Tongue (tissue), 3 donors: ENCODE results near the gene SLC6A6. TPM values are rescaled to one million over a fixed set of nuclear protein-coding genes. Genes with fewer than 3 reads are reported as not detected.

Source experiments
- DNase-seq: peaks from one replicate; pipeline ENCODE4 v3.0.0-alpha.2; 2015
- small RNA-seq: library from RNA; depleted of rRNA; stranded (forward); fragments of <200 nt; gene quantifications from one replicate; pipeline ENCODE3, GENCODE V24; 2014; ENCODE audit warnings: low replicate concordance
- total RNA-seq: library from RNA; depleted of rRNA; stranded (reverse); fragments of >200 nt; gene quantifications from one replicate; pipeline ENCODE4 v1.2.3, GENCODE V29; 2014

SLC6A6 gene
- total RNA-seq, 1 donor from 2014 or later, result 19.8 TPM

DNA sequence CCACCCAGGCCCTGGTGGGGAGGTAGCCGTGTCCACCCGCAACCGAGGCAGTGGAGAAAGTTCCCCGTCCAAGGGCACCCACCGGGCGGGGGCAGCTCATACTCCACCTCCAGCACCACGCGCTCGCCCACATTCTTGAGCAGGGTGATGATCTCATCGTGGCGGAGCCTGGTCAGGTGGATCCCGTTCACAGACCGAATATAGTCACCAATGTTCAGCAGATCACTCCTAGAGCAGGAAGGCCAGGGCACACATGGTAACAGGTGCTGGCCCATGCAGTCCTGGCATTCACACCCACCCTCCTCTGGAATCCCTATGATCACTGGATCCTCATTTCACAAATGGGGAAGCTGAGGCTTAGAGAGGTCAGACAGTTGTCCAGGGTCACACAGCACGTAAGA, 121.9 kb downstream of the SLC6A6 start:
- peak; percentile 67 for DNase-seq

DNA sequence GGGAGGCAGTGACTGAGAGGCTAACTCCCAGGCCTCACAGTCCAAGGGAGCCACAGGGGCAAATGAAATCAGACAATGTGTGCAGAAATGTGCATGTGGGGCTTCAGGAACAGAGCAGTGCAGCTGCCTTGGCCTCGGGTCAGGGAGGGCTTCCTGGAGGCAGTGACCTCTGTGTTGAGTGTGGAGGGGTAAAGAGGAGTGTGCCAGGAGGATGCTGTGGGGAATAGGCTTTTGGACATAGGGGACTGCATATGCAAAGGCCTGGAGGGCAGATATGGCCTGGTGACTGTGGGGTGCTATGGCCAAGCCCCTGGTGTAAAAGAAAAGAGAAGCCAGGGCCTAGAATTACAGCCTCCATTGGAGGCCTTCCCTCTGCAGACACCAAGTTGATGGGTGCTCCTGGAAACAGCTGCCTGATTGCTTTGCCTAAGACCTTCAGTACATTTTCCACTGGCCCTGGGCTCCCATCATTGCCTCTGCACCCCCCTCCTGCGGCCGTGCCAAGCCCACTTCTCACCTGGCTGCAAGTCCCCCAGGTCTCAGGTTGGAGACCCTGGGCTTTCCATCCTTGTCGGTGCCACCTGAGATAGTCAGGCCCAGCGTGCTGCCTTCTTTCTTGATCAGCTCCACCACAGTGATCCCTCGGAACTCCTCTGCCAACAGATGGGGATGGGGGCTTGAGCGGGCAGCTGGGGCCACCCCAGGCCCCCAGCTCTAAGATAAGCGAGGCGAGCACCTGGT, 122.7 kb downstream of the SLC6A6 start:
- DNase-seq, result no peak

DNA sequence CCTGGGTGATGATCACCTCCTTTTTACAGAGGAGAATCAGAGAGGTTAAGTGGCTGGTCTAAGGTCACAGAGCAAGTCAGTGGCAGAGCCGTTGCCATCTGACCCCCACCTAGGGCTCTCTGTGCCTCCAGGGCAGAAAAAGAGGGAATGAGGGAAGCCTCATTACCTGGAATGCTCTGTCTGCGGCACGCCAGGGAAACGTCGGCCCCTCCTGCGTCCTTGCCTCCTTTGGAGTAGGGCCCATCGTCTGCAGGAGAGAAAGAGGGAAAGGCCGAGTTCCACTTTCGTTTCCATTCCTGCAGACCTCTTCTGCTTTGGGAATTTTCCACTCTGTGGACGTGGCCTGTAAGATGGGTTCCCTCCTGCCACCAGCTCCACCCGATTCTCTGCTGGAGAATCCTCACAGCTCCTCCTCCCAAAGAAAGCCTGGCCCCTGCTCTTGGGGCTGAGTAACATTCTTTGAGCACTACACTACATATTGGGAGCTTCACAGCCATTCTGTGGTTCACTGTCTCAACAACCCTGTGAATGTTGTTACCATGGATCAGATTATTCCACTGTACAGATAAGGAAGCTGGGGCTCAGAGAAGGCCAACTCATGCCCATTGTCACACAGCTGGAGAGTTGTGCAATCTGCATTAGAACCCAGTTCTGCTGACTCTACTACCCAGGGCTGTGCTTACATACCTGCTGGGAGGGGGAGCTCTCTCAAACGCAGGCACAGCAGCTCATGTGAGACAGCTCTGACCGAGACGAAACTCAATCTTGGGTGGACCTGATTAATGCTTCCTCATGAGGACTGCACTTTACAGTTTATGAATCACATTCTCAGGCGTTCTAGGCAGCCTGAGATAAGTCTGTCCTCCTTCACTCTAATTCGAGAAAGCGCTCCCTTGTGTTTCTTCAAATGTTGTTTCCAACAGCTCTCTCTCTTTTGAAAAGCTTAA, 123.6 kb downstream of the SLC6A6 start:
- DNase-seq, result no peak

DNA sequence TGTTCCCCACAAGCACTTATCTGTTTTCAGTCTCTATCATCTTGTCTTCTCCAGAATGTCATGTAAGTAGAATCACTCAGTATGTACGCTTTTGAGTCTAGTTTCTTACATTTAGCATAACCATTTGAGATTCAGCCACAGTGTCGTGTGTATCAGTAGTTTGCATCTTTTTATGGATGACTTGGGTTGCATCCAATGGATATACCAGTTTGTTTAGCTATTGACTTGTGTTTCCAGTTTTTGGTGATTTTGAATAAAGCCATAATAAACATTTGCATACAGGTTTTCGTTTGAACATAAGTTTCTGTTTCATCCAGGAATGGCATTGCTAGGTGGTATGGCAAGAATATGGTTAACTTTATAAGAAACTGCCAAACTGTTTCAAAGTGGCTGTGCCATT, 125.7 kb downstream of the SLC6A6 start:
- DNase-seq, result no peak

DNA sequence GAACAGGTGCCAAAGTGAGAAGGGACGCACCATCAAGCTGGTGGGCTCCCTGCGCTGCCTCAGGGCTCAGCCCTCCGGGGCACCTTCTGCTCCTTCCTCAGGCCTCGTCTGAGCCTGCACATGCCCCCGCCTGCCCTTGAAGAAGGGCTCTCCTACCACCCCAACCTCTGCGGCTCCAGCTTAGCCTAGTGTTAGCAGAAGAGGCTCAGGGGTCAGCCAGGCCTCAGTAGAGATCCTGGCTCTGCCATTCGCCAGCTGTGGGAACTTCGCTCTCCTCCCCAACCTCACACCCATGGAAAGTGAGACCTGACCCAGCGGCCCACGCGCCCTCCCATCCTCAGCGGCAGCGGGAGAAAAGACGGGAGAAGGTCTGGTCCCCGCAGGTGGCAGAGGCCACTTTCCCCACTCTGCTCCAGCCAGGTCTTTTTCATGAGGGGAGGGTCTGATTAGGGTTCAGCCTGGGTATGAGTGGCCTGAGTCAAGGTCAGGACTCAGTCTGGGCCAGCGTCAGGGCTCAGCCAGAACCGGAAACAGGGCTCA, 129.5 kb downstream of the SLC6A6 start:
- no peak for DNase-seq

DNA sequence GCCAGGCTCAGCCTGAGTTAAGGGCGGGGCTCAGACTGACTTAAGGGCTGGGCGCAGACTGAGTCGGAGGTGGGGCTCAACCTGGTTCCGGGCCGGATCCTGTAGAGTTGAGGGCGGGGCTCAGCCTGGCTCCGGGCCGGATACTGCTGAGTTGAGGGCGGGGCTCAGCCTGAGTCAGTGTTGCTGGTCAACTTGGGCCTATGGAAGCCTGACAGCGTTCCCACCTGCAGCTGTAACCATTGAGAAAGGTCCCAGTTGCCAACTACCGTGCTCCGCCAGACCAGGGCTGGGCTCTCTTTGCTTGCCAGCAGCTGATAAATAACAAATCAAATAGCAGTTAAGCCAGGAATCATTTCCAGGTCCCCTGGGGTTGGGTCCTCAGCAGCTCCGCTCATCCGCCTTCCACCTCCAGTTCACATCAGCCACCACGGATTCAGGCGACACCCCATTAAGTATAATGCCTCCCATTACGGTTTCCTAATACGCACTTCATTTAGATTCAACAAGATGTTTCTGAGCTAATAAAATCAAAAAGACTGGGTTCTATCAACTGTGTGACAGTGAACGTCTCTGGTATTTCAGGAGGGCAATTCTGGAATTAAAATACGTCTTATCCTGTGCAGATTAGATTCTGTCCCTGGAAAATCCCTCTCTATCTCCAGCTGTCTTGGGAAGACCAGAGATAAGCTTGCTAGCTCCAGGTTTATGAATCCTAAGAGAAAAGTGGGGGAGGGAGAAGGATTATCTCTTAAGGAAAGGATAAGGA, 130.5 kb downstream of the SLC6A6 start:
- DNase-seq, result no peak

DNA sequence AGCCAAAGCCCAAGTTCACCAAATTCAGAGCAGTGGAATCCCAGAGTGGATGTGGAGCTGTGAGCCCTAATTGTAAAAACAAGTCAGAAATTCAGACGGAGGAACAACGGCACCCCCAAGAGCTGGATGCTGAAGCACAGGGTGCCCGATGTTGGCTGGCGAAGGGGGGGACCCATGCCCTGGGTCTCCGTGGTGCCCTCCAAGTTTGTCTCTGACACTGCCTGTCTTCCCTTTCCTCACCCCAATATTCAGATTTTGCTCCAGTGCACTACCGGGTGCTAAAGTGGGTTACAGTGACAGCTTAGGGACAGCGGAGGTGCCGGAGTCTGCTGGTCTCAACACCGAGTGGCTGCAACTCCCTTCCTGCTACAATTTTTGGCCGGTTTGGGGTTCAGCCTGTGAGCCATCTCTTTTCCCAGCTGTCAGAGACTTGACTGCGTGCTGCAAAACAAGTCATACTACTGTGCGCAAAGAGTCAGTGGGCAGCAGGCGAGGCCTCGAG, 131.1 kb downstream of the SLC6A6 start:
- DNase-seq, result no peak

DNA sequence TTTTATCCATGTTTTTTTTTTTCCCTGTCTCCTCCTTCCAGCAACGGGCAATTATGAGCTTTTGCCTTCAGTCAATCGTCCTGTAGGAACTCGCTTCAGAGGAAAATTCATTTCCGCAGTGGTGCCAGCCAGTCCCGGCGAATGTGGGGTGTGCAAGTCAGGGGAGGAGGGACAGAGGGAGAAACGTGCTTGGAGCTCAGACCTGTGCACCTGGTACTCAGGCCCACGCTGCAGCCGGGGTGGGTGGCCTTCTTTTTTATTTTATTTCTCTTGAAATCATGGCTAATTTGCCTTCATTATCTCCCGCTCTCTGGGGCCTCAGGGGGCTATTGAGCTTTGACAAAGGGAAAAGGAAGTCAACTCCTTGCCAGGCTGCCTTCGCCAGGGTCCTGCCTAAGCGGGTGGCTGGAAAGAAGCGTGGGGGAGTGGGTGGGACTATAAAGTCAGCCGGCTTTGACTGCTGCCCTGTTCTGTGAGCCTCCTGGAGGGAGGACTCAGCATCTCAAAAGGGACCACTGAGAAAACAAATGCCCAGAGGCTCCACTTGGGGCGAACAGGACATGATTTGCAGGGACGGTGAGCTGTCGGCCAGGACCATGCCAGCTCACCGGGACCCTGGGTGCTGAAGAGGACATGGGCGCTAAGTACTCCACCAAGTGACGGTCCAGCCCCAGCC, 132.2 kb downstream of the SLC6A6 start:
- no peak for DNase-seq

DNA sequence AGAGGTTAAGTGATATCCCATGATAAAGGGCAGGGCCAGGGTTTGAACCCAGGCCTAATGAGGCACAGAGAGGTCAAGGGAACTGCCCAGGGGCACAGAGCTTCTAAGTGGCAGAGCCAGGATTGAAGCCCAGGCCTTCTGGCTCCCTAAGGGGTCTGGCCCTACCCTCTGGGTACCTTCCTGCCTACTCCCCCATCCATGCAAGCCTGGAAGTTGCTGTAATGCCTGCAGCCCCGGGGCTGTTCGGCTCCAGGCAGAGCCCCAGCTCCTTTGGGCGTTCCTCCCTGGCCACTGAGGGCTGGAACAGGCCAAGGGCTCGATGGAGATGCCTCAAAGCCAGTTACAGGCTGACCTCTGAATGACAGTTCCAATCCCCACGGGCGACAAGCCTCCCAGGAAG, 133.2 kb downstream of the SLC6A6 start:
- no peak for DNase-seq

DNA sequence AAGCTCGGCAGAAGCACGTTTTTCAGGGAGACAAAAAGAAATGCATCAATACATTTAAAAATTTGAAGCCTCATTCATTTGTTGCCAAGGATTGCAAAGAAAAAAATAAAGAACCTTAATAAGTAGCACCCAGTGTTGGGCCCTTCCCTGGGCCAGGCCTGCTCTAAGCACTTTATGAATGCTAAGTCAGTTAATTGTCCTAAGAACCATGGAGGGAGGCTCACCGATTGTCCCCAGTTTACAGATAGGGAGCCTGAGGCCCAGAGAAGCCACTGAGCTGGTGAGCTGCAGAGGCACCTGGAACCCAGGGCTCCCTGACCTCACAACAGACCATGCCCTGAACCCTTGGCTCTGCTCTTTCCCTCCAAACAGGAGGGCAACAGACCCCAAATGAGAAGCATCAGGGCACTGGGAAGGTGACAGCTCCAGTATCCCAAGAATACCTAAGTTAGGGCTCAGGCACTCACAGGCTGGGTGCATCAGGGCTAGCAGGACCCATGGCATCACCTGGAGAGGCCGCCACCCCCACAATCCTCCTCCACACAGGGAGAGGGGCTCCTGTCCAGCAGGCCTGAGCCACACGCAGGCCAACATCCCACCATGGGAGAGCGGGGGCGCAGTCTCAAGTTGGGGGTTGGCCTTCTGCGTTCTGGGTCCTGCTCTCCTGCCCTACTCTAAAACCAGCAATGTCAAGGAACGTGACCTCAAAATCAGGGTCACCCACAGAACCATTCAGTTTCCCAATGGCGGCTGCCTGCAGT, 133.8 kb downstream of the SLC6A6 start:
- DNase-seq, result no peak

DNA sequence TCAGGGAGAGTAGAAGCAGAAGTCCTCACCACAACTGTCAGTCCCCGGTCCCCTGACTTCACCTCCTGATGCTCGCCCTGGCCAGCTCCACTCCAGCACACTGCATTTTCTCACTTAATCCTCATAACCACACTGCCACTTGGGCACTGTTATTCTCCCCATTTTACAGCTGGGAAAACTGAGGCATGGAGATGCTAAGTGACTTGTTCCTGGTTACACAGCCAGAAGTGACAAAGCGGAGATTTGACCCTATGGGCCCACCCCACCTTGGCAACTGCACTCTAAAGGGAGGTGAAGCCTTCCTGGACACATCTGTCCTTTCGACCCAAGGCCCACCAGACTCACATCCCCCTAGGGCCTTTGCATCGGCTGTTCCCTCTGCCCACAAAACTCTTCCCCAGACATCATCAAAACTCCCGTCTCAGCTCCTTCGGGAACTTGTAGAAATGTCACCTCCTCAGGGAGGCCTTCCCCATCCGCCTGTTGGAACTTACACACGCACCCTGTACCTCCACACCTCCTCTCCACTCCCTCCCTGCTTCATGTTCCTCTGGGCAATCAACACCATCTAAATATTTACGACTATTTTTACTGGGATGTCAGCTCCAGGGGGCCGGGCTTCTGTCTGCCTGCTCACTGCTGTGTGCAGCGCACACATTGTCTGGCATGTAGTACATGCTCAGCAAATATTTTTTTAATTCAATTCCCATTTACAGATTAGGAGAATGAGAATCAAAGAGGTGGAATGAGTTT, 134.6 kb downstream of the SLC6A6 start:
- no peak for DNase-seq

DNA sequence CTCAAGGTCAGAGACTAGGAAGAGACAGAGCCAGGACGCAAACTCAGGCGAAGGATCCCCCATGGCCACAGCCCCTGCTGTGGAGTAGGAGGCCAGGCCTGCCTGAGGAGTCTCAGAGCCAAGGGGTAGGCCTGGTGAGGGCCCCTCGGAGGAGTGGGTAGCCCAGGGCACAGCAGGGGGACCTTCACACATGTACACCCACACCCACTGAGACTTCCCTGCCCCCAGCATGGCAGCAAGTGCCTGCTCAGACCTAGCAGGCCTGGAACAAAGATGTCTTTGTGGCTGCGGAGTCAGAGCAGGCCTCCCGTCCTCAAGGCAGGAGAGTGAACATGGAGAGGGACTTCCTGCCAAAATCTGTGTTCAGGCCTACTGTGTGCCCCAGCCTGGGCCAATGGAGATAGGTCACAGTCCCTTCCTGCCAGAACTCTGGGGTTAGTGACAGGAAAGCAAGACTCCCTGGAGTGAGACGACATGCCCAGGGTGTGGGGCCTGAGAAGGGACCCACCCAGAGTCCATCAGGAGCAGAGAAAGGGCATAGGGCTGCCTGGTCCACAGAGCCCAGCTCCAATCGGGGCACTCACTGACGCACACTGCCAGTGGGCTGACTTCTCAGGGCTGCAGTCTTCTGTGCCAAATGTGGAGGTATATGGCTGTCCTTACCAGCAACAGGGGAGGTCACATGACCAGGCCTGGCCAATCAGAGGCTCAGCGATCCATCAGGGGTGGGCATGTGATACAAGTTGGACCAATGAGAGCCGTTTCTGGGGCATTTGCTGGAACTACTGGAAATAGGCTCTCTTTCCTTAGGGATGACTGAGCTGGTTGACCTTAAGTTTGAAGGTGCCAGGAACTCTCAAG, 135.4 kb downstream of the SLC6A6 start:
- no peak for DNase-seq

DNA sequence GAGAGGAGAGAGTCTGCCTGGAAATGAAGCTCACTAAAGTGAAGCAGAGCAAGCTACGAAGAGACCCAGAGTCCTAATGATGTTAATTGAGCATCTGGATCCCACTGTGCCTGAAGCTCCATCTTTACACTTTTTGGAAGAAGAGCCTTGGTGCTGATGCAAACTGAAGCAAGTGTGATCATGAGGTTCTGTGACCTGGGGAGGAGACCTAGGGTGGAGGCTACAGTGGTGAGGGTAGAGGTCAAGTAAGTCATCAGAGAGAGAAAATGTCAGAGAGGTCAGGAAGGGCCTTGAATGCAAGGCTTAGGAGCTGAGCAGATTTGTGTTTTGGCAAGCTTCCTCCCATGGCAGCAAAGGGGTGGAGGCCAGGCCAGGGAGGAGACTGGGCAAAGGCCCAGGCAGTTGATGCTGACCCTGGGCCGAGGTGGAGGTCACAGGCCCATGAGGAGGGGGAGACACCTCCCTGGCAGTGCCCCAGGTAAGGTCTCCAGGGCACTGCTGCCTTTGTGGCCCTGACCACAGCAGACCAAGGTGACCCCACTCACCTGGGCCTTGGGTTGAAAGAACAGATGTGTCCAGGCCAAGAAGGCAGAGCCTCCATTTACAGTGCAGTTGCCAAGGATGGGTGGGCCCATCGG, 136.2 kb downstream of the SLC6A6 start:
- DNase-seq, result no peak

Small RNAs within 50 kb of the gene (small RNA-seq; reads per million reads assigned to genes)
- gene RNA5SP124 (0.06 reads per million), gene RNU6-905P (not detected)

Other genes with a start within 250 kb of the SLC6A6 start
- gene XPC, start 224.0 kb upstream of the SLC6A6 start, total RNA-seq, result 22.5 TPM
- 9.4 TPM for gene LSM3, start 223.8 kb upstream of the SLC6A6 start, total RNA-seq
- gene GRIP2, start 137.7 kb downstream of the SLC6A6 start, total RNA-seq, result 14.1 TPM
- 15.8 TPM for gene CCDC174, start 249.2 kb downstream of the SLC6A6 start, total RNA-seq